Activated naive CD8-positive, alpha-beta T cell treated with anti-CD3 and anti-CD28 coated beads, Interleukin-2, amount 10 ng/mL, durations not matched to agents 7 days and 5 days (primary cell): ENCODE data around the gene PNMT. TPM values are rescaled to one million over a fixed set of nuclear protein-coding genes. Genes with fewer than 3 reads are reported as not detected.
"Not testable (repeated sequence)": the region's sequence is repeated elsewhere in the genome, so short reads cannot be mapped to it uniquely, and the experiment has no call there.

Experiments
- ATAC-seq: fragments of 150-1000 bp; cut with Tn5 transposase; one replicate; pipeline ENCODE4 v1.10.0; 2021; ENCODE audit warnings: low read depth, moderate library complexity
- POLR2A ChIA-PET: fragments of 350-600 bp; sonication (Branson Sonifier 250); formaldehyde crosslinking; loops from one replicate; lab custom pipeline; 2021; ENCODE audit warnings: antibody characterized with exemption; lab: Charles Lee
- DNase-seq: peaks from one replicate; pipeline ENCODE4 v3.0.0; 2021
- H3K27ac Mint-ChIP-seq: one replicate; pipeline ENCODE4 v1.8.0; 2022; ENCODE audit warnings: mild to moderate bottlenecking, mixed read lengths
- H3K27me3 Mint-ChIP-seq: one replicate; pipeline ENCODE4 v1.8.0; 2022; ENCODE audit warnings: mild to moderate bottlenecking, moderate library complexity, mixed read lengths
- H3K36me3 Mint-ChIP-seq: one replicate; pipeline ENCODE4 v1.8.0; 2021; ENCODE audit warnings: mild to moderate bottlenecking, mixed read lengths
- H3K4me1 Mint-ChIP-seq: one replicate; pipeline ENCODE4 v1.8.0; 2021; ENCODE audit warnings: mixed read lengths
- H3K4me3 Mint-ChIP-seq: one replicate; pipeline ENCODE4 v1.8.0; 2022; ENCODE audit warnings: mild to moderate bottlenecking, moderate library complexity, mixed read lengths
- H3K9me3 Mint-ChIP-seq: one replicate; pipeline ENCODE4 v1.8.0; 2021; ENCODE audit warnings: mixed read lengths
- total RNA-seq, 2 experiments: library from RNA; stranded (reverse); gene quantifications; one replicate each; pipeline ENCODE4 v1.2.3, GENCODE V29; 2021

PNMT gene
- total RNA-seq, 2 experiments from 2014 or later: not detected

DNA sequence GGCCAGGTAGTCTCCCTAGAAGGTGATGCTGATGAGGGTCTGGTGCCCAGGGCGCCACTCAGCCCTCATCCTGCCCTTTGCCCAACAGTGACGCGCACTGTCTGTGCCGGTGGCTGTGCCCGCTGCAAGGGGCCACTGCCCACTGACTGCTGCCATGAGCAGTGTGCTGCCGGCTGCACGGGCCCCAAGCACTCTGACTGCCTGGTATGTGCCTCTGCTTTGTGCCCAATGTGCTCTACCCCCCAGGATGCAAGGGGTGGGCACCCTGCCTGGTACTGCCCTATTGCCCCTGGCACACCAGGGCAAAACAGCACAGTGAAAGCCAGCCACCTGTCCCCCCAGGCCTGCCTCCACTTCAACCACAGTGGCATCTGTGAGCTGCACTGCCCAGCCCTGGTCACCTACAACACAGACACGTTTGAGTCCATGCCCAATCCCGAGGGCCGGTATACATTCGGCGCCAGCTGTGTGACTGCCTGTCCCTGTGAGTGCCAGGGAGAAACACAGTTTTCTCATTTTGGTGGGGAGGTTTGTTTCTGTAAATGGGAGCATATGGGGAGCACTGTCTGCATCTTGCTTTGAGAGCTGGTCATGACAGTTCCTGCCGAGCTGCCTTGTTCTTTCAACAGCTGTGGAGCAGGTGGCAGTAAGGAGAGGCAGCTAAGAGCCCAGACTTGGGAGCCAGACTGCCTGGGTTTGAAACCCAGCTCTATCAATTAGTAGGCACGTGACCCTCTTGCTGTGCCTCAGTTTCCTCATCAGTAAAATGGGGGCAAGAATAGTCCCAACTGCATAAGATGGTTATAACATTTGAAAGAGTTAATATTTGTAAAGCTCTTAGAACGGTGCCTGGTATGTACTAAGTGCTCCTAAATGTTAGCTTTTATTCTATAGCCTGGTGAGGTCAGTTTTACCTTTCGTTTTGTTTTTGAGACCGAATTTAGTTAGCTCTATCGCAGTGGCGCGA is 42.0 kb downstream of the PNMT start:
- POLR2A ChIA-PET: interaction anchor here (1.3 to 1.4 kb wide), 2 partner anchors 20 to 22 kb away, joined by 3 read pairs; partner anchors contain the start of genes MIEN1 and PGAP3
- H3K4me1 Mint-ChIP-seq: peaks cover 8% of the 10 kb centered on the region
- no peak overlapping the region for H3K27ac Mint-ChIP-seq
- DNase-seq: no peak
- no peak for ATAC-seq
- no peak overlapping the region for H3K4me3 Mint-ChIP-seq
- H3K27me3 Mint-ChIP-seq: no peaks in the 10 kb centered on the region
- H3K9me3 Mint-ChIP-seq: no peaks in the 10 kb centered on the region
- no peaks in the 10 kb centered on the region for H3K36me3 Mint-ChIP-seq

DNA sequence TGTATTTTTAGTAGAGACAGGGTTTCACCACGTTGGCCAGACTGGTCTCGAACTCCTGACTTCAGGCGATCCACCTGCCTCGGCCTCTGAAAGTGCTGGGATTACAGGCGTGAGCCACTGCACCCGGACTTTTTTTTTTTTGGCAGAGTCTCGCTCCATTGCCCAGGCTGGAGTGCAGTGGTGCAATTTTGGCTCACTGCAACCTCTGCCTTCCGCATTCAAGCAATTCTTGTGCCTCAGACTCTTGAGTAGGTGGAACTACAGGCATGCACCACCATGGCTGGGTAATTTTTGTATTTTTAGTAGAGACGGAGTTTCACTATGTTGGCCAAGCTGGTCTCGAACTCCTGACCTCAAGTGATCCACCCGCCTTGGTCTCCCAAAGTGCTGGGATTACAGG is 42.8 kb downstream of the PNMT start:
- ATAC-seq, H3K27ac Mint-ChIP-seq, H3K4me1 Mint-ChIP-seq, H3K9me3 Mint-ChIP-seq, DNase-seq, H3K36me3 Mint-ChIP-seq, H3K27me3 Mint-ChIP-seq, H3K4me3 Mint-ChIP-seq: not testable (repeated sequence)
- POLR2A ChIA-PET: interaction anchor here (0.6 to 1.4 kb wide), 3 partner anchors 19 to 61 kb away, joined by 3 to 7 read pairs (median 3); partner anchors contain the start of genes MIEN1 and PGAP3

DNA sequence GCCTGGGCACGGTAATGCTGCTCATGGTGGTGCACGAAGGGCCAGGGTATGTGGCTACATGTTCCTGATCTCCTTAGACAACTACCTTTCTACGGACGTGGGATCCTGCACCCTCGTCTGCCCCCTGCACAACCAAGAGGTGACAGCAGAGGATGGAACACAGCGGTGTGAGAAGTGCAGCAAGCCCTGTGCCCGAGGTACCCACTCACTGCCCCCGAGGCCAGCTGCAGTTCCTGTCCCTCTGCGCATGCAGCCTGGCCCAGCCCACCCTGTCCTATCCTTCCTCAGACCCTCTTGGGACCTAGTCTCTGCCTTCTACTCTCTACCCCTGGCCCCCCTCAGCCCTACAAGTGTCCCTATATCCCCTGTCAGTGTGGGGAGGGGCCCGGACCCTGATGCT is 43.6 kb downstream of the PNMT start:
- Mint-ChIP-seq H3K9me3 (no peaks in the 10 kb centered on the region), H3K4me3 (no peak overlapping the region), H3K27ac (no peak overlapping the region), H3K4me1 (peaks cover 6% of the 10 kb centered on the region), H3K27me3 (no peaks in the 10 kb centered on the region), H3K36me3 (no peaks in the 10 kb centered on the region)
- ATAC-seq (no peak), DNase-seq (no peak)
- POLR2A ChIA-PET: interaction anchor here (0.6 kb wide), 1 partner anchor 62 kb away, joined by 7 read pairs; no protein-coding TSS in a partner anchor

DNA sequence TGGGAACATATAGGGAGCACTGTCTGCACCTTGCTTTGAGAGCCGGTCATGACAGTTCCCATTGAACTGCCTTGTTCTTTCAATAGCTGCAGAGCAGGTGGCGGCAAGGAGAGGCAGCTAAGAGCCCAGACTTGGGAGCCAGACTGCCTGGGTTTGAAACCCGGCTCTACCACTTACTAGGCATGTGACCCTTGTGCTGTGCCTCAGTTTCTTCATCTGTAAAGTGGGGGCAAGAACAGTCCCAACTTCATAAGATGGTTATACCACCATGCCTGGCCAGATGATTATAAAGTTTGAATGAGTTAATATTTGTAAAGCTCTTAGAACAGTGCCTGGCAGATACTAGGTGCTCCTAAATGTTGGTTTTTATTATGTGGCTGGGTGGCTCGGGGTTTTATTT is 46.0 kb downstream of the PNMT start:
- no peaks in the 10 kb centered on the region for H3K27me3 Mint-ChIP-seq
- POLR2A ChIA-PET: no interaction called here
- H3K4me3 Mint-ChIP-seq: no peak overlapping the region
- no peaks in the 10 kb centered on the region for H3K4me1 Mint-ChIP-seq
- H3K27ac Mint-ChIP-seq: no peak overlapping the region
- ATAC-seq (no peak), DNase-seq (no peak)
- no peaks in the 10 kb centered on the region for H3K36me3 Mint-ChIP-seq
- H3K9me3 Mint-ChIP-seq: no peaks in the 10 kb centered on the region

DNA sequence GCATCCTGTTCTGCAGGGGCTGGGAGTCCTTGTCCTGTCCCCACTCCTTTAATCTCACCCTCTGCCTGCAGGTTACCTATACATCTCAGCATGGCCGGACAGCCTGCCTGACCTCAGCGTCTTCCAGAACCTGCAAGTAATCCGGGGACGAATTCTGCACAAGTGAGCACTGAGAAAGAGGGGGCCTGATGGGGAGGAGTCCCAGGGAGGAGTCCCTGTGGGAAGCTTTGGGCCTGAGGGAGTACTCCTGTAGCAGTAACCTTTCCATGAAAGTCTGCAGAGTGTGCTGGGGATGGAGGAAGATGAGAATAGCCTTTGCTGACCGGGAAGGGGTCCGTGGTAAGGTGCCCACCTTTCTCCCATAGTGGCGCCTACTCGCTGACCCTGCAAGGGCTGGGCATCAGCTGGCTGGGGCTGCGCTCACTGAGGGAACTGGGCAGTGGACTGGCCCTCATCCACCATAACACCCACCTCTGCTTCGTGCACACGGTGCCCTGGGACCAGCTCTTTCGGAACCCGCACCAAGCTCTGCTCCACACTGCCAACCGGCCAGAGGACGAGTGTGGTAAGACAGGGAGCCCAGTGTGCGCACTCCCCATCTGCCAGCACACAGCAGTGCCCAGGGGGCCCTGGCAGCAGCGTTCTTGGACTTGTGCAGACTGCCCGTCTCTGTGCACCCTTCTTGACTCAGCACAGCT is 47.3 kb downstream of the PNMT start:
- DNase-seq (no peak), ATAC-seq (no peak)
- POLR2A ChIA-PET: no interaction called here
- H3K9me3 Mint-ChIP-seq: no peaks in the 10 kb centered on the region
- H3K36me3 Mint-ChIP-seq: no peaks in the 10 kb centered on the region
- no peak overlapping the region for H3K27ac Mint-ChIP-seq
- no peak overlapping the region for H3K4me3 Mint-ChIP-seq
- no peaks in the 10 kb centered on the region for H3K4me1 Mint-ChIP-seq
- H3K27me3 Mint-ChIP-seq: no peaks in the 10 kb centered on the region

DNA sequence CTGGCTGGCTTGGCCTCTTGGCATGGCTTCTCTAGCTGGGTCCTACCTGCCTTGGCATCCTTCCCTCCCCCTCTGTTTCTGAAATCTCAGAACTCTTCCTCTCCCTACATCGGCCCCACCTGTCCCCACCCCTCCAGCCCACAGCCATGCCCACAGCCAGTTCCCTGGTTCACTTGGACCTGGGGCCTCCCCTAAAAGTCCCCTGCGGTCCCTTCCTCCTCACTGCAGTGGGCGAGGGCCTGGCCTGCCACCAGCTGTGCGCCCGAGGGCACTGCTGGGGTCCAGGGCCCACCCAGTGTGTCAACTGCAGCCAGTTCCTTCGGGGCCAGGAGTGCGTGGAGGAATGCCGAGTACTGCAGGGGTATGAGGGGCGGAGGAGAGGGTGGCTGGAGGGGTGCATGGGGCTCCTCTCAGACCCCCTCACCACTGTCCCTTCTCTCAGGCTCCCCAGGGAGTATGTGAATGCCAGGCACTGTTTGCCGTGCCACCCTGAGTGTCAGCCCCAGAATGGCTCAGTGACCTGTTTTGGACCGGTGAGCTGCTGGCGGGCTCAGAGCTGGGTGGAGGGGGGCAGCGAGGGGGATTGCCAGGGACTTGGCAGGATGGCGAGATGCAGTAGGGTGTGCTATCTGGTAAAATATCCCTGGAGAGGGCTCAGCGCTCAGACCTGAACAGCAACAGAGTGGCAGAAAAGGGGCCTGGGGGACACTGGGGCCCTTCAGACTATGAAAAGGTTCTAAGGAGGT is 48.0 kb downstream of the PNMT start:
- no peak overlapping the region for H3K4me3 Mint-ChIP-seq
- H3K9me3 Mint-ChIP-seq: no peaks in the 10 kb centered on the region

DNA sequence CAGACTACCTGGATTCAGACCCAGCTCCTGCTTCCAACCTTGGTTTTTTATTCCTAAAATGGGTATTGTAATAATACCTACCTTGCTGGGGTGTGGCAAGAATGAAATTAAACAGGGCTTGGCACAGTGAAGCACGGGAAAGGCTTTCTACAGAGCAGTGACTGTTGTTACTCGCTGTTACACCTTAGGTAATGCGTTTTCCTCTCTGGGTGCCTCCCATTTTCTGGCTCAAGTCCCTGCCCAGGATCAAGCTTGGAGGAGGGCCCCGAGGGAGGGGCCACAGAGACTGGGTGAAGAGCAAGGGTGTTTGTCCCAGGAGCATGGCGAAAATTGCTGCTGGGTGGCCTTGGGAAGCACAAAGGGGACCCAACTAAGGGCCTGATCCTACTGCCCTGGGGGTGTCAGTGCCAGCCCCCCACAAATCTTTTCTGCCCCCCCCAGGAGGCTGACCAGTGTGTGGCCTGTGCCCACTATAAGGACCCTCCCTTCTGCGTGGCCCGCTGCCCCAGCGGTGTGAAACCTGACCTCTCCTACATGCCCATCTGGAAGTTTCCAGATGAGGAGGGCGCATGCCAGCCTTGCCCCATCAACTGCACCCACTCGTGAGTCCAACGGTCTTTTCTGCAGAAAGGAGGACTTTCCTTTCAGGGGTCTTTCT is 48.8 kb downstream of the PNMT start:
- Mint-ChIP-seq H3K9me3 (no peaks in the 10 kb centered on the region), H3K36me3 (no peaks in the 10 kb centered on the region), H3K4me1 (no peaks in the 10 kb centered on the region)

More for the DNA sequence above, 48.0 kb downstream of the PNMT start:
- no peak overlapping the region for H3K27ac Mint-ChIP-seq
- no peaks in the 10 kb centered on the region for H3K4me1 Mint-ChIP-seq
- ATAC-seq (no peak), DNase-seq (no peak)
- POLR2A ChIA-PET: no interaction called here
- H3K27me3 Mint-ChIP-seq: no peaks in the 10 kb centered on the region
- H3K36me3 Mint-ChIP-seq: no peaks in the 10 kb centered on the region

DNA sequence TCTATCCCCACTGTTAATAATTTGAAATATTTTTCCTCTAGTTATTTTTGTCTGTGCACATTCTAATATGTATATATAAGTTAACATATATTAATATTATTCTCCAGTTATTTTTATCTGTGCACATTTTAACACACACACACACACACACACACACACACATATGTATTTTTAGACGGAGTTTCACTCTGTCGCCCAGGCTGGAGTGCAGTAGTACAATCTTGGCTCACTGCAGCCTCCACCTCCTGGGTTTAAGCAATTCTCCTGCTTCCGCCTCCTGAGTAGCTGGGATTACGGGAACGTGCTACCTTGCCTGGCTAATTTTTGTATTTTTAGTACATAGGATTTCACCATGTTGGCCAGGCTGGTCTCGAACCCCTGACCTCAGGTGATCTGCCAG is 49.4 kb downstream of the PNMT start:
- ATAC-seq: no peak
- Mint-ChIP-seq H3K9me3 (no peaks in the 10 kb centered on the region), H3K36me3 (no peaks in the 10 kb centered on the region), H3K27ac (no peak overlapping the region), H3K27me3 (no peaks in the 10 kb centered on the region), H3K4me1 (no peaks in the 10 kb centered on the region), H3K4me3 (no peak overlapping the region)
- POLR2A ChIA-PET: no interaction called here
- no peak for DNase-seq

More for the DNA sequence above, 48.8 kb downstream of the PNMT start:
- no peak for DNase-seq
- no peak for ATAC-seq
- no peak overlapping the region for H3K4me3 Mint-ChIP-seq
- no peaks in the 10 kb centered on the region for H3K27me3 Mint-ChIP-seq
- POLR2A ChIA-PET: no interaction called here
- H3K27ac Mint-ChIP-seq: no peak overlapping the region

DNA sequence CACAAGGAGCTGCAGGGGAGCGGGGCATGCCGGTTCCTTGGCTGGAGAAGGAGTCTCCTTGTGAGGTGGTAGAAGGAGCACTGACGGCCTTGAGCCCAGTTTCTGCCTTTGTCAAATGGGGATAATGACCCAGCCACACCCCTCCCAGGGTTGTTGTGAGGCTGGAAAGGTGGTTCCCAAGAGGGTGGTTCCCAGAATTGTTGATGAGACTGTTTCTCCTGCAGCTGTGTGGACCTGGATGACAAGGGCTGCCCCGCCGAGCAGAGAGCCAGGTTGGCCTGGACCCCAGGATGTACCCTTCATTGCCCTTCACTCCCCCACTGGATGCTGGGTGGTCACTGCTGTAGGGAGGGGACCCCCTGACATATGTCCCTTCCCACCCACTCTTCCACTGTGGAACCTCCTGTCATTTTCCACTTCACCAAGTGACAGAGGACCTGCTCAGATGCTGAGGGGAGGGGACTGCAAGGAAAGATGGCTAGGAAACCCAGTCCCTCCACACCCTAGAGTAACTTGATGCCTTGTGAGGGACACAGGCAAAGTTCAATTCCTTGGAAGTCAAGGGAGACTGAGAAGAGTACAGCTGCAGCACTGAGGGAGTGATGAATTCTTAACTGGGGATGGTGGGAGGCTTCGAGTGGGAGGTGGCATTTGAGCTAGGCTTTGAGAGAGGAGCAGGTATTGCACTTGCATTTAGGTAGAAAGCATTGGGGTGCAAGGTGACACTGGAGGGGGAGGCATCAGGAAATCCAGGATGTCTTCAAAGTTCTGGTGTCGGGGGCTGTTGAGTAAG is 51.5 kb downstream of the PNMT start:
- ATAC-seq (no peak), DNase-seq (no peak)
- POLR2A ChIA-PET: no interaction called here
- Mint-ChIP-seq H3K27ac (no peak overlapping the region), H3K27me3 (no peaks in the 10 kb centered on the region), H3K4me1 (no peaks in the 10 kb centered on the region), H3K9me3 (no peaks in the 10 kb centered on the region), H3K4me3 (no peak overlapping the region), H3K36me3 (no peaks in the 10 kb centered on the region)

Other genes with a start within 250 kb of the PNMT start
- gene MED1, start 217.2 kb upstream of the PNMT start, total RNA-seq: 10 to 100 TPM; 51.8 to 55.0 TPM
- 10 to 100 TPM; 86.6 to 87.6 TPM for gene CDK12, start 207.0 kb upstream of the PNMT start, total RNA-seq
- not detected for gene NEUROD2, start 60.5 kb upstream of the PNMT start, total RNA-seq
- gene PPP1R1B, start 41.5 kb upstream of the PNMT start, total RNA-seq: not detected
- gene STARD3, start 31.3 kb upstream of the PNMT start, total RNA-seq: 10 to 100 TPM; 96.3 to 96.5 TPM
- 1 to 10 TPM; 2.7 to 3.2 TPM for gene TCAP, start 3.1 kb upstream of the PNMT start, total RNA-seq
- gene PGAP3, start 19.6 kb downstream of the PNMT start, total RNA-seq: 10 to 100 TPM; 18.3 to 23.9 TPM
- 1 to 10 TPM; 6.4 to 6.6 TPM for gene ERBB2, start 31.6 kb downstream of the PNMT start, total RNA-seq
- gene MIEN1, start 62.1 kb downstream of the PNMT start, total RNA-seq: 10 to 100 TPM; 38.1 to 38.6 TPM
- gene GRB7, start 69.5 kb downstream of the PNMT start, total RNA-seq: under 1 TPM; 0.37 to 0.61 TPM
- 10 to 100 TPM; 78.5 to 83.5 TPM for gene IKZF3, start 195.9 kb downstream of the PNMT start, total RNA-seq
- under 1 TPM in 1 of 2 experiments, not detected in 1; 0.14 TPM for gene ZPBP2, start 199.7 kb downstream of the PNMT start, total RNA-seq